ENCODE measurements around the gene ADAMTS17. TPM values are rescaled to one million over a fixed set of nuclear protein-coding genes. Genes with fewer than 3 reads are reported as not detected.

ADAMTS17 gene
- total RNA-seq, 1 donor from 2014 or later, result 8.2 TPM

- DNase-seq (ENCODE audit: low spot score), result no peak
These were observed 342.3 kb downstream of the ADAMTS17 start for GRCh38 chr15:99999282-100000070.

- DNase-seq (ENCODE audit: low spot score), result no peak
These were observed 343.1 kb downstream of the ADAMTS17 start for GRCh38 chr15:99998661-99999101.

- no peak for DNase-seq (ENCODE audit: low spot score)
These were observed 344.6 kb downstream of the ADAMTS17 start for GRCh38 chr15:99997112-99997651.

GRCh38 chr15:99996660-99997059 lies 345.1 kb downstream of the ADAMTS17 start:
- DNase-seq (ENCODE audit: low spot score), result peak; percentile 95

GRCh38 chr15:99995543-99995942 lies 346.2 kb downstream of the ADAMTS17 start:
- no peak for DNase-seq (ENCODE audit: low spot score)

- DNase-seq (ENCODE audit: low spot score), result no peak
These were observed 346.9 kb downstream of the ADAMTS17 start for GRCh38 chr15:99994849-99995248.

- no peak for DNase-seq (ENCODE audit: low spot score)
These were observed 348.1 kb downstream of the ADAMTS17 start for GRCh38 chr15:99993681-99994131.

- no peak for DNase-seq (ENCODE audit: low spot score)
These were observed 348.5 kb downstream of the ADAMTS17 start for GRCh38 chr15:99993262-99993661.

GRCh38 chr15:99992611-99993231 lies 349.1 kb downstream of the ADAMTS17 start:
- DNase-seq (ENCODE audit: low spot score), result no peak

- DNase-seq (ENCODE audit: low spot score), result no peak
These were observed 352.7 kb downstream of the ADAMTS17 start for GRCh38 chr15:99989095-99989494.

GRCh38 chr15:99987701-99988100 lies 354.1 kb downstream of the ADAMTS17 start:
- no peak for DNase-seq (ENCODE audit: low spot score)

GRCh38 chr15:99987119-99987506 lies 354.7 kb downstream of the ADAMTS17 start:
- DNase-seq (ENCODE audit: low spot score), result no peak

- DNase-seq (ENCODE audit: low spot score), result peak; percentile 69
These were observed 355.3 kb downstream of the ADAMTS17 start for GRCh38 chr15:99986297-99987118.

GRCh38 chr15:99985878-99986277 lies 355.9 kb downstream of the ADAMTS17 start:
- no peak for DNase-seq (ENCODE audit: low spot score)

- no peak for DNase-seq (ENCODE audit: low spot score)
These were observed 357.1 kb downstream of the ADAMTS17 start for GRCh38 chr15:99984491-99985243.

- no peak for DNase-seq (ENCODE audit: low spot score)
These were observed 357.9 kb downstream of the ADAMTS17 start for GRCh38 chr15:99983886-99984286.

- peak; percentile 44 for DNase-seq (ENCODE audit: low spot score)
These were observed 358.4 kb downstream of the ADAMTS17 start for GRCh38 chr15:99983171-99983885.

- no peak for DNase-seq (ENCODE audit: low spot score)
These were observed 359.1 kb downstream of the ADAMTS17 start for GRCh38 chr15:99982662-99983061.

GRCh38 chr15:99981839-99982658 lies 359.7 kb downstream of the ADAMTS17 start:
- DNase-seq (ENCODE audit: low spot score), result peak; percentile 23
